NT2/D1 (cell line): ENCODE measurements around the gene OR52I2.

Experiments
- DNase-seq: peaks from one replicate; pipeline ENCODE4 v3.0.0-alpha.2; 2011; ENCODE audit warnings: low read depth, low spot score
- H3K27me3 ChIP-seq: 2 replicates; pipeline ENCODE4 v1.6.0; 2011; ENCODE audit warnings: mild to moderate bottlenecking; ENCODE audit not compliant: insufficient read length, insufficient read depth
- H3K36me3 ChIP-seq: 2 replicates; pipeline ENCODE4 v1.6.1; 2011; ENCODE audit warnings: mild to moderate bottlenecking, low read length, mixed read lengths; ENCODE audit not compliant: insufficient read depth, insufficient read length
- H3K4me1 ChIP-seq: 2 replicates; pipeline ENCODE4 v1.5.1; 2011; ENCODE audit not compliant: insufficient read depth, insufficient read length
- H3K4me3 ChIP-seq: 2 replicates; pipeline ENCODE4 v1.5.1; 2011; ENCODE audit warnings: low read depth; ENCODE audit not compliant: insufficient read length
- H3K9ac ChIP-seq: 2 replicates; pipeline ENCODE4 v1.6.0; 2011; ENCODE audit warnings: low read depth; ENCODE audit not compliant: insufficient read length
- H3K9me3 ChIP-seq: 2 replicates; pipeline ENCODE4 v1.5.1; 2011; ENCODE audit warnings: mild to moderate bottlenecking, low read length; ENCODE audit not compliant: insufficient read depth
- SUZ12 ChIP-seq: IDR thresholded peaks from 2 replicates; pipeline ENCODE4 v1.6.1; 2011; ENCODE audit not compliant: insufficient read length, insufficient read depth; ENCODE audit errors: extremely low read depth
- YY1 ChIP-seq: IDR thresholded peaks from 2 replicates; pipeline ENCODE4 v1.6.1; 2011; ENCODE audit not compliant: insufficient read length, insufficient read depth
- ZNF274 ChIP-seq: IDR thresholded peaks from 2 replicates; pipeline ENCODE4 v1.6.1; 2011; ENCODE audit warnings: mild to moderate bottlenecking, low read depth, low read length

The OR52I2 gene

DNA sequence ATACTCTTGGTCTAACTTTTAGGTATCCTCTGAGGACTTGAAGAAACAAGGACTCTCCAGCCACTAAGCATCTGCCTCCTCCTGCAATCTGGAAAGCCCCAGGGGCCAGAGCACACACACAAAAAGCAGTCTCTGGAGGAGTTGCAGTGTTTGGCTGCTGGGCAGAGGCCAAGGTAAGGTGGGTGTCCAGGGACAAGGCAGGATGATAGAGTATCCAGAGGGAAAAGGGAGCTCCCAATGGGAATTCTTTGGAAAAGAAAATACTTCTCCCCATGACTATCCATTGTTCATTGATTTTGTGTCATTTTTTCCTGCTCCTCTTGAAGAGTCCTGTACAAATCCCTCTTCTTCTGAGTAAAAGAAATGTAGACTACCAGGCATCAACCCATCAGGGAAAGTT lies at the start of gene OR52I2:
TSS of gene OR52I2 (plus strand) at position 301 of the 400 bp plus-strand sequence.
- no peaks in the 10 kb centered on the region for H3K27me3 ChIP-seq
- no peaks in the 10 kb centered on the region for H3K4me1 ChIP-seq
- no peaks in the 10 kb centered on the region for H3K36me3 ChIP-seq
- DNase-seq: no peak
- H3K9ac ChIP-seq: no peak within 1 kb of the TSS
- no peak for TF ChIP-seq SUZ12
- TF ChIP-seq ZNF274: no peak
- TF ChIP-seq YY1: no peak
- H3K4me3 ChIP-seq: no peak within 1 kb of the TSS
- H3K9me3 ChIP-seq: no peaks in the 10 kb centered on the region

DNA sequence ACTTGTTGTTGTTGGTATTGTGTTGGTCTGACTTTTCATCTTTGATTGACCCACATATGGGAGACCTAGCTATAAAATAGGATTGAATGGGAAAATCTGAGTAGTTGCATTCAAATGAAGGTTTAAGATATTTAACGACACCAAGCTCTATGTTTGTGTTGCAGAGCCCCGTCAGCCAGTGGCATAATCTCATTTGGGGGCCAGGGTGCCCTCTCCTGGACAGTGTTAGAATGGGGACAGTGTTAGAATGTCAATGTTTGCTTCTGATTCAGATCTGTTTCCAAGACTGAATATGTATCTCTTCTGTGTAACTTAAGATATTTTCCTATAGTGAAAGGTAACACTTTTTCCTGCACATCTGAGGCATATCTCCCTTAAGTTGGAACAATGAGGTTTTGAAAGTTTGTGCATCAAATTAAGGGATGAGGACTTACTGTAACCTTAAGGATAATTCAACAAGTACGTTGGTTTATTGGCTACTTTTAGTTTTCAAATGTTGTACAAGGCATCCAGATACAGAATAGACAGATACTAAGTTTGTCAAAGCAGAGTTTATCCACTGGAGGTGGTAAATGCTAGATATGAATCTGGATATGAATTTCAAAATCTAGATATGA lies 41.8 kb upstream of the OR52I2 start:
- TF ChIP-seq ZNF274: no peak
- TF ChIP-seq YY1: no peak
- TF ChIP-seq SUZ12: no peak
- Histone ChIP-seq H3K9me3 (no peaks in the 10 kb centered on the region), H3K27me3 (no peaks in the 10 kb centered on the region), H3K4me3 (no peak overlapping the region), H3K36me3 (no peaks in the 10 kb centered on the region), H3K4me1 (no peaks in the 10 kb centered on the region), H3K9ac (no peak overlapping the region)
- DNase-seq: peak; percentile 27

DNA sequence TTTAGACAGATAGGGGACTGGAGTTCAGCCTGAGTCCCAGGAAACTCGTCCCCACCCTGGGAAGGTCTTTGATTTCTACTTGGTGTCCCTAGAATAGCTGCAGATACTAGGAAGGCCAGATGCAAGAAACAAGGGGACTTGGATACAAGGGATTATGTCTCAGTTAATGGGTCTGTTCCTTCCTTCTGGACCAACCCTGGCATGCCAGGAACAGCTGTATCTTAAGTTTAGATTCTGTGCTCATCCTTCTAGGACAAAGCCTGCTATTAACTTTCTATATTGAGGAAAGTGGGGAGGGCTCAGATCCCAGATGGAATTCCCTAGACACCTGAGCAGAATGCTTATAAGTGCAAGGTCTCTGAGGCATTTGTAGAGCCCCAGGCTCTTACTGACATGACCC lies 40.5 kb upstream of the OR52I2 start:
- H3K9me3 ChIP-seq: no peaks in the 10 kb centered on the region
- H3K4me1 ChIP-seq: no peaks in the 10 kb centered on the region
- H3K27me3 ChIP-seq: no peaks in the 10 kb centered on the region
- TF ChIP-seq ZNF274: no peak
- no peak for TF ChIP-seq YY1
- no peak for TF ChIP-seq SUZ12
- H3K4me3 ChIP-seq: no peak overlapping the region
- no peak for DNase-seq
- H3K36me3 ChIP-seq: no peaks in the 10 kb centered on the region
- H3K9ac ChIP-seq: no peak overlapping the region

DNA sequence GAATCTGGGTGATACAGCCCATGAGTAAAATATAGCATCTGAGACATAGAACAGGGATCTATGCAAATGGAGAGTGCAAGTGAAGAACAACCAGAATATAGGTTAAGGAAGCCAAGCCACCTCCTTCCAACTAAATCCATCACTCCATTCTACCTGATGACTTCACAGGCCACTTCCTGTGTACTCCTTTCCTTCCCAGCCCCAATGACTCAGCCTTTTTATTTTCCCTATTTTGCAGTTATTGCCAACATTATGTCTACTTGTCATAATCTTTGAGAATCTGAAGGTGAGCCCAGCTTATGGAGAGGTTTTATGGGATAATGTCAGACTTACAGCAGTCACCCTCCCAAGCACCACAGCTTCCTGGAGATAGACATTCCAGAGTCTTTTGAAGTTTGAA lies 38.0 kb upstream of the OR52I2 start:
- H3K4me3 ChIP-seq: no peak overlapping the region
- no peaks in the 10 kb centered on the region for H3K36me3 ChIP-seq
- H3K27me3 ChIP-seq: no peaks in the 10 kb centered on the region
- H3K9me3 ChIP-seq: no peaks in the 10 kb centered on the region
- H3K9ac ChIP-seq: no peak overlapping the region
- no peaks in the 10 kb centered on the region for H3K4me1 ChIP-seq
- no peak for DNase-seq
- TF ChIP-seq YY1: no peak
- no peak for TF ChIP-seq SUZ12
- TF ChIP-seq ZNF274: no peak

DNA sequence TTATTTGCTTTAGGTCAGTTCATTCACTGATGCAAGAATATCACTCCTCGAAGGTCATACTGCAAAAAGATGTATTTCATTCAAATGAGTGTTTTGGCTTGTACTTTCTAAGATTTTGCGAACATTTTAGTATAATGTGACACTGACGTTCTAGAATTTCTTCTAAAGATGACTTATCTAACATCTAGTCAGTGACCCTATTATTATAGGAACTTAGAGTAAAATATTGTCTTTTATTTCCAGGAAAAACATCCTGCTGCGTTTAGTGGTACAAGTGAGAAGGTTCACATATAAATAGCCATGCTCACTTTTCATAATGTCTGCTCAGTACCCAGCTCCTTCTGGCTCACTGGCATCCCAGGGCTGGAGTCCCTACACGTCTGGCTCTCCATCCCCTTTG lies 36.7 kb upstream of the OR52I2 start, which contains the start of gene OR52M1:
TSS of gene OR52M1 (plus strand) at position 301 of the 400 bp plus-strand sequence. CDS start at position 301, 0 bp downstream.
- Histone ChIP-seq H3K4me3 (no peak within 1 kb of the TSS), H3K9me3 (no peaks in the 10 kb centered on the region), H3K9ac (no peak within 1 kb of the TSS), H3K4me1 (no peaks in the 10 kb centered on the region), H3K27me3 (no peaks in the 10 kb centered on the region), H3K36me3 (no peaks in the 10 kb centered on the region)
- TF ChIP-seq YY1 (no peak), ZNF274 (no peak), SUZ12 (no peak)
- no peak for DNase-seq

DNA sequence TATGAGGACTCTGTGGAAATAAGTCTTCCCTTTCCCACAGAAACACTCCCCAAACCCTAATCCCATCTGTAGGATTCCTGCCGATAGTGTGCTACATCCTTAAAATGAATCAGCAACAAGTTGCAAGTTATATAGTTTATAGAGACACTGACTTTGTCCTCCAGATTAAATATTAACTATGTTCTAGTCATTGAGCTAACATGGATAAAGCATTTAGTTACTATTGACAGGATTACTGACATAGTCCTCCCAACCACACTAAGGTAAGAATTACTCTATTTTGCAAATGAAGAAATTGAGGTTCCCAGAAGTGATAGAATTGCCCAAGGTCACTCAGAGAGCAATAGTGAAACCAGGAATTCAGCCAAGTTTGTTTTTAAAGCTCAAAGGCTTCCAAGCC lies 34.7 kb upstream of the OR52I2 start:
- no peaks in the 10 kb centered on the region for H3K36me3 ChIP-seq
- no peaks in the 10 kb centered on the region for H3K27me3 ChIP-seq
- no peak for TF ChIP-seq YY1
- no peak for TF ChIP-seq ZNF274
- no peak for TF ChIP-seq SUZ12
- no peak overlapping the region for H3K4me3 ChIP-seq
- H3K9ac ChIP-seq: no peak overlapping the region
- peaks cover 5% of the 10 kb centered on the region; the same call in 1 of the 2 replicates for H3K9me3 ChIP-seq
- no peaks in the 10 kb centered on the region for H3K4me1 ChIP-seq
- no peak for DNase-seq

DNA sequence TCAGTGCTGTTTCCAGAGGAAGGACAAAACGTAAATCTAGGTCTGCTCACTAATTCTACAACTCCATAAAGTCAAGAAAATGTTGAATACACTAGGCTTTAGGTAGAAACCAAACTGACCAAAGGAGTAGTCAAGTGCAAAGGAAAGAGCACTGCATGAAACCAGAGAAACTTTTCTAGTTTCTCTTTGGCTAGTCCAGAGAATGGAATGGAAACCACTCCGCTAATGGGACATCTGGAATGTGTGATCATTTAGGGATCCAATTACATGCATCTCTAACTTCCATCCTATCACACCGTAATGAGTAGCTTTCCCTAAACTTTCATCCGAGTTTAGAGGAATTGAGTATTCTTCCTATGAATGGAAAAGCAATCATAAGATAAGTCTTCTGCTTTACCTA lies 34.1 kb upstream of the OR52I2 start:
- no peak for TF ChIP-seq ZNF274
- no peak for TF ChIP-seq SUZ12
- TF ChIP-seq YY1: no peak
- no peak for DNase-seq
- no peaks in the 10 kb centered on the region for H3K4me1 ChIP-seq
- peaks cover 5% of the 10 kb centered on the region; the same call in 1 of the 2 replicates for H3K9me3 ChIP-seq
- H3K36me3 ChIP-seq: no peaks in the 10 kb centered on the region
- H3K27me3 ChIP-seq: no peaks in the 10 kb centered on the region
- no peak overlapping the region for H3K4me3 ChIP-seq
- H3K9ac ChIP-seq: no peak overlapping the region

DNA sequence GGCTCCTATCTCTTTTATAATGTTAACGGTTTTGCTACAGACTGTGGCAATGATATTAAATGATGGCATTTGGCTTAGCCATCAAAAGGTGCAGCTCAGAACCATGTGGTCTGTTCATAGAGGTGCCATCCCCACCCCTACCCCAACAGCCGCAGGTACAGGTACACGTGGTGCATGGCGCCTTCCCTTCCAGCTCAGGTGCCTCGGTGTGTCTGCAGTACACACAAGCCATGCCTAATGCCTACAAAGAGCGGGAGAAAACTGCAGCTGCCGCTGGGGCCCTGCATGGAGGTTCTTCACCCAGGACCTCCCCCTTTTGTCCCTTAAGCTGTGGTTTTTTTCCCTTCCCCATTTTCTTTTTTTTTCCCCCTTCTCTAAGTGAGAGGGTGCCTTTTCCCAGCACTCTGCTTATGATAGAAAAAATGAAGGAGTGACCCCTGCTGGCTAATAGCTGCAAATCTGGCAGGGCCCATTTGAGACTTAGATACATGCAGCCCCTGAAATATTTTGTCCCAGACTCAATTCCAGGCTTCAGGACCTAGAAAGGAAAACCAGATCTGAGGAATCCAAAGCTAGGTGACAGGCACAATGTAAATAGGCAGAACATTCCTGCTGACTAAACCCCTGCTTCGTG lies 30.1 kb upstream of the OR52I2 start:
- Histone ChIP-seq H3K9me3 (peaks cover 10% of the 10 kb centered on the region; the same call in 1 of the 2 replicates), H3K36me3 (no peaks in the 10 kb centered on the region), H3K9ac (no peak overlapping the region), H3K4me1 (no peaks in the 10 kb centered on the region), H3K27me3 (no peaks in the 10 kb centered on the region), H3K4me3 (no peak overlapping the region)
- no peak for TF ChIP-seq SUZ12
- no peak for TF ChIP-seq YY1
- no peak for TF ChIP-seq ZNF274
- DNase-seq: no peak
